ENCODE results near the gene NLK. TPM values are rescaled to one million over a fixed set of nuclear protein-coding genes. Genes with fewer than 3 reads are reported as not detected.

Gene NLK
- total RNA-seq, 1 experiment from 2014 or later = 12.8 TPM

DNA sequence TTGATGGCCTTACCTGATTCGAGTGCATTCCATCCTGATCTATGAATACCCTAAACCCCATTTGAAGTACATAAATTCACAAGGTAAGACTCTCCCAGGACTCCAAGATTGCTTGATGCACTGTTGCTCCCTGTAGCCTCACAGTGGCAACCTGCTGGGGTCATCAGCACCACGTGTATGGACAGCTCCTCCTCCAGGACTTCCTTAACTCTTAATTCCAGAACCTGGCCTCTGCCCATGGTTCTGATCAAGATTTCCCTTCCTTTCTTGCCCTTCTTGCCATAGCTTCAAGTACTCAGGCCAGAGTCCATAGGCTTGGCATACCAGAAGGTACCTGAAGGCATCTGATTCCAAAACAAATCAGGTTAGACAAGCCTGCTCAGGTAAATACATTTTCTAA is 34.0 kb upstream of the NLK start:
- CTCF ChIA-PET = no interaction called here
- intact Hi-C loops (cut with micrococcal nuclease) = no loop called here

More for the DNA sequence above, 34.0 kb upstream of the NLK start:
- Histone ChIP-seq H3K9me2 (ENCODE audit: insufficient read depth) (no peaks in the 10 kb centered on the region), H3K27ac (ENCODE audit: low read depth, low read length) (no peak overlapping the region), H3K36me3 (ENCODE audit: control insufficient read depth in 1 of 2, insufficient read depth in 2 of 2, low read length in 2 of 2) (no peaks in the 10 kb centered on the region), H4K20me1 (ENCODE audit: insufficient read depth) (no peaks in the 10 kb centered on the region), H2AFZ (ENCODE audit: low read depth, low read length, poor library complexity, severe bottlenecking) (no peak overlapping the region), H3K9me3 (ENCODE audit: control insufficient read depth in 1 of 2, insufficient read depth in 1 of 2, low read depth in 1 of 2, low read length in 2 of 2) (no peaks in the 10 kb centered on the region), H3K79me2 (ENCODE audit: insufficient read depth, low read length) (no peaks in the 10 kb centered on the region), H3K27me3 (ENCODE audit: insufficient read depth, low read length) (peaks cover 34% of the 10 kb centered on the region), H3K4me3 (replicated peaks in 1 of 2; ENCODE audit: low read depth in 1 of 2, low read length in 2 of 2) (no peak overlapping the region), H3K4me2 (ENCODE audit: low read length) (no peak overlapping the region), H3K9ac (ENCODE audit: low read length) (no peak overlapping the region), H3K4me1 (ENCODE audit: control insufficient read depth in 1 of 2, insufficient read depth in 2 of 2, low read length in 2 of 2) (no peaks in the 10 kb centered on the region)
- peak; percentile 8 for DNase-seq (ENCODE audit: low read depth, low spot score)
- RAD21 ChIA-PET (ENCODE audit: low non-redundant PET in 1 of 2, low total read pairs in 2 of 2, uncharacterized antibody in 2 of 2, unreplicated experiment in 2 of 2) = no interaction called here
- ATAC-seq = peak; percentile 63; the same call in 1 of the 2 replicates
- POLR2A ChIA-PET = no interaction called here
- BruUV-seq (replicated peaks) = no TSS peak
- TF ChIP-seq, protein P1, sequence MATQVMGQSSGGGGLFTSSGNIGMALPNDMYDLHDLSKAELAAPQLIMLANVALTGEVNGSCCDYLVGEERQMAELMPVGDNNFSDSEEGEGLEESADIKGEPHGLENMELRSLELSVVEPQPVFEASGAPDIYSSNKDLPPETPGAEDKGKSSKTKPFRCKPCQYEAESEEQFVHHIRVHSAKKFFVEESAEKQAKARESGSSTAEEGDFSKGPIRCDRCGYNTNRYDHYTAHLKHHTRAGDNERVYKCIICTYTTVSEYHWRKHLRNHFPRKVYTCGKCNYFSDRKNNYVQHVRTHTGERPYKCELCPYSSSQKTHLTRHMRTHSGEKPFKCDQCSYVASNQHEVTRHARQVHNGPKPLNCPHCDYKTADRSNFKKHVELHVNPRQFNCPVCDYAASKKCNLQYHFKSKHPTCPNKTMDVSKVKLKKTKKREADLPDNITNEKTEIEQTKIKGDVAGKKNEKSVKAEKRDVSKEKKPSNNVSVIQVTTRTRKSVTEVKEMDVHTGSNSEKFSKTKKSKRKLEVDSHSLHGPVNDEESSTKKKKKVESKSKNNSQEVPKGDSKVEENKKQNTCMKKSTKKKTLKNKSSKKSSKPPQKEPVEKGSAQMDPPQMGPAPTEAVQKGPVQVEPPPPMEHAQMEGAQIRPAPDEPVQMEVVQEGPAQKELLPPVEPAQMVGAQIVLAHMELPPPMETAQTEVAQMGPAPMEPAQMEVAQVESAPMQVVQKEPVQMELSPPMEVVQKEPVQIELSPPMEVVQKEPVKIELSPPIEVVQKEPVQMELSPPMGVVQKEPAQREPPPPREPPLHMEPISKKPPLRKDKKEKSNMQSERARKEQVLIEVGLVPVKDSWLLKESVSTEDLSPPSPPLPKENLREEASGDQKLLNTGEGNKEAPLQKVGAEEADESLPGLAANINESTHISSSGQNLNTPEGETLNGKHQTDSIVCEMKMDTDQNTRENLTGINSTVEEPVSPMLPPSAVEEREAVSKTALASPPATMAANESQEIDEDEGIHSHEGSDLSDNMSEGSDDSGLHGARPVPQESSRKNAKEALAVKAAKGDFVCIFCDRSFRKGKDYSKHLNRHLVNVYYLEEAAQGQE (IDR thresholded peaks at IDR 0.05; ENCODE audit: low read depth) = peak; percentile 93
- TF ChIP-seq SRF (IDR thresholded peaks at IDR 0.05; ENCODE audit: low read depth) (no peak), EZH2phosphoT487 (IDR thresholded peaks at IDR 0.05; ENCODE audit: borderline replicate concordance) (no peak), SP1 (IDR thresholded peaks at IDR 0.05; ENCODE audit: low read depth) (no peak), JUND (IDR thresholded peaks at IDR 0.05) (no peak), EGR1 (IDR thresholded peaks at IDR 0.05; ENCODE audit: low read depth) (no peak), FOSL1 (IDR thresholded peaks at IDR 0.05; ENCODE audit: low read depth) (no peak), ZNF274 (IDR thresholded peaks at IDR 0.05; ENCODE audit: low read depth, low read length) (no peak), CBX3 (IDR thresholded peaks at IDR 0.05; ENCODE audit: low read depth) (no peak), SIN3A (IDR thresholded peaks at IDR 0.05; ENCODE audit: low read depth) (no peak; the same call in 1 of the 2 replicates), RAD21 (IDR thresholded peaks at IDR 0.05; ENCODE audit: low read depth) (no peak), TCF7L2 (IDR thresholded peaks at IDR 0.05; ENCODE audit: borderline replicate concordance, extremely low read depth, insufficient read depth, insufficient read length) (no peak)
- TF ChIP-seq, protein P2, sequence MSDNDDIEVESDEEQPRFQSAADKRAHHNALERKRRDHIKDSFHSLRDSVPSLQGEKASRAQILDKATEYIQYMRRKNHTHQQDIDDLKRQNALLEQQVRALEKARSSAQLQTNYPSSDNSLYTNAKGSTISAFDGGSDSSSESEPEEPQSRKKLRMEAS (IDR thresholded peaks at IDR 0.05) = 0 out of 2 replicates have a peak, but pooled peaks have one; percentile 30
- TF ChIP-seq, protein P3, sequence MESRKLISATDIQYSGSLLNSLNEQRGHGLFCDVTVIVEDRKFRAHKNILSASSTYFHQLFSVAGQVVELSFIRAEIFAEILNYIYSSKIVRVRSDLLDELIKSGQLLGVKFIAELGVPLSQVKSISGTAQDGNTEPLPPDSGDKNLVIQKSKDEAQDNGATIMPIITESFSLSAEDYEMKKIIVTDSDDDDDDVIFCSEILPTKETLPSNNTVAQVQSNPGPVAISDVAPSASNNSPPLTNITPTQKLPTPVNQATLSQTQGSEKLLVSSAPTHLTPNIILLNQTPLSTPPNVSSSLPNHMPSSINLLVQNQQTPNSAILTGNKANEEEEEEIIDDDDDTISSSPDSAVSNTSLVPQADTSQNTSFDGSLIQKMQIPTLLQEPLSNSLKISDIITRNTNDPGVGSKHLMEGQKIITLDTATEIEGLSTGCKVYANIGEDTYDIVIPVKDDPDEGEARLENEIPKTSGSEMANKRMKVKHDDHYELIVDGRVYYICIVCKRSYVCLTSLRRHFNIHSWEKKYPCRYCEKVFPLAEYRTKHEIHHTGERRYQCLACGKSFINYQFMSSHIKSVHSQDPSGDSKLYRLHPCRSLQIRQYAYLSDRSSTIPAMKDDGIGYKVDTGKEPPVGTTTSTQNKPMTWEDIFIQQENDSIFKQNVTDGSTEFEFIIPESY (IDR thresholded peaks at IDR 0.05; ENCODE audit: extremely low read depth, insufficient replicate concordance, low read length) = no peak
- TF ChIP-seq, protein P4, sequence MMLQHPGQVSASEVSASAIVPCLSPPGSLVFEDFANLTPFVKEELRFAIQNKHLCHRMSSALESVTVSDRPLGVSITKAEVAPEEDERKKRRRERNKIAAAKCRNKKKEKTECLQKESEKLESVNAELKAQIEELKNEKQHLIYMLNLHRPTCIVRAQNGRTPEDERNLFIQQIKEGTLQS (IDR thresholded peaks at IDR 0.05) = no peak
- TF ChIP-seq, protein P5, sequence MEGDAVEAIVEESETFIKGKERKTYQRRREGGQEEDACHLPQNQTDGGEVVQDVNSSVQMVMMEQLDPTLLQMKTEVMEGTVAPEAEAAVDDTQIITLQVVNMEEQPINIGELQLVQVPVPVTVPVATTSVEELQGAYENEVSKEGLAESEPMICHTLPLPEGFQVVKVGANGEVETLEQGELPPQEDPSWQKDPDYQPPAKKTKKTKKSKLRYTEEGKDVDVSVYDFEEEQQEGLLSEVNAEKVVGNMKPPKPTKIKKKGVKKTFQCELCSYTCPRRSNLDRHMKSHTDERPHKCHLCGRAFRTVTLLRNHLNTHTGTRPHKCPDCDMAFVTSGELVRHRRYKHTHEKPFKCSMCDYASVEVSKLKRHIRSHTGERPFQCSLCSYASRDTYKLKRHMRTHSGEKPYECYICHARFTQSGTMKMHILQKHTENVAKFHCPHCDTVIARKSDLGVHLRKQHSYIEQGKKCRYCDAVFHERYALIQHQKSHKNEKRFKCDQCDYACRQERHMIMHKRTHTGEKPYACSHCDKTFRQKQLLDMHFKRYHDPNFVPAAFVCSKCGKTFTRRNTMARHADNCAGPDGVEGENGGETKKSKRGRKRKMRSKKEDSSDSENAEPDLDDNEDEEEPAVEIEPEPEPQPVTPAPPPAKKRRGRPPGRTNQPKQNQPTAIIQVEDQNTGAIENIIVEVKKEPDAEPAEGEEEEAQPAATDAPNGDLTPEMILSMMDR (IDR thresholded peaks at IDR 0.05 in 2 of 3, conservative IDR thresholded peaks at IDR 0.05 in 1 of 3; ENCODE audit: borderline replicate concordance in 1 of 3, insufficient read depth in 1 of 3, low read depth in 2 of 3, low read length in 2 of 3) = no peak

Measured in HCT116 (cell line).